HEK293T (cell line): ENCODE measurements around the gene SLC39A5.

ENCODE experiments used
- FOXA1 ChIP-seq: fragments of 450-650 bp; IDR thresholded peaks from 2 replicates; pipeline ENCODE4 v1.6.1; 2016; ENCODE audit warnings: mild to moderate bottlenecking
- SP1 ChIP-seq: fragments of 450-650 bp; IDR thresholded peaks from 2 replicates; pipeline ENCODE4 v1.6.1; 2017
- TARDBP ChIP-seq: fragments of 450-650 bp; IDR thresholded peaks from 2 replicates; pipeline ENCODE4 v1.6.1; 2016

- TF ChIP-seq TARDBP, result no peak
- no peak for TF ChIP-seq FOXA1
- TF ChIP-seq SP1, result no peak
These were observed 52.7 kb downstream of the SLC39A5 start for GRCh38 chr12:56282579-56282978.
